Neural cell (in vitro differentiated cells): Measurements from ENCODE around the gene RNPEPL1. TPM values are rescaled to one million over a fixed set of nuclear protein-coding genes. Genes with fewer than 3 reads are reported as not detected.

Experiments used
- H2AFZ ChIP-seq: fragments of 200-600, 300-800 bp; sonication (generic), shearing (Covaris generic); 2 replicates; pipeline ENCODE4 v1.6.0; 2014; ENCODE audit warnings: low read depth, mild to moderate bottlenecking, antibody characterized with exemption, low read length, moderate library complexity
- H3F3A ChIP-seq: fragments of 200-600 bp; shearing (Covaris generic); 2 replicates; pipeline ENCODE4 v1.6.1; 2016; ENCODE audit warnings: mild to moderate bottlenecking, moderate library complexity, mixed read lengths, antibody characterized with exemption, low read length; ENCODE audit not compliant: insufficient read depth, poor library complexity, severe bottlenecking
- H3K27ac ChIP-seq: fragments of 200-600, 300-800 bp; sonication (generic), shearing (Covaris generic); 2 replicates; pipeline ENCODE4 v1.5.1; 2014; ENCODE audit warnings: mild to moderate bottlenecking, low read length, moderate library complexity
- H3K27me3 ChIP-seq: fragments of 300-800, 200-600 bp; sonication (generic), shearing (Covaris generic); 2 replicates; pipeline ENCODE4 v1.6.0; 2014; ENCODE audit warnings: mild to moderate bottlenecking, low read depth, low read length, moderate library complexity; ENCODE audit not compliant: insufficient read depth
- H3K36me3 ChIP-seq: fragments of 300-800, 200-600 bp; sonication (generic), shearing (Covaris generic); 2 replicates; pipeline ENCODE4 v1.5.1; 2014; ENCODE audit warnings: mild to moderate bottlenecking, antibody characterized with exemption, low read length, moderate library complexity; ENCODE audit not compliant: insufficient read depth
- H3K4me2 ChIP-seq: fragments of 300-800, 200-600 bp; sonication (generic), shearing (Covaris generic); 2 replicates; pipeline ENCODE4 v1.6.0; 2014; ENCODE audit warnings: mild to moderate bottlenecking, low read length
- H3K4me3 ChIP-seq: fragments of 300-800, 200-600 bp; sonication (generic), shearing (Covaris generic); 2 replicates; pipeline ENCODE4 v1.5.1; 2014; ENCODE audit warnings: mild to moderate bottlenecking, low read length, moderate library complexity
- H3K79me2 ChIP-seq: fragments of 200-600 bp; shearing (Covaris generic); replicated peaks from 2 replicates; pipeline ENCODE4 v1.6.0; 2014; ENCODE audit warnings: mild to moderate bottlenecking, low read length, moderate library complexity; ENCODE audit not compliant: insufficient read depth
- H3K9ac ChIP-seq: fragments of 300-800, 200-600 bp; sonication (generic), shearing (Covaris generic); 2 replicates; pipeline ENCODE4 v1.6.1; 2016; ENCODE audit warnings: mild to moderate bottlenecking, low read length, mixed read lengths
- H3K9me2 ChIP-seq: fragments of 200-600 bp; shearing (Covaris generic); 2 replicates; pipeline ENCODE4 v1.6.1; 2016; ENCODE audit warnings: mild to moderate bottlenecking, low read length, mixed read lengths; ENCODE audit not compliant: insufficient read depth
- H3K9me3 ChIP-seq: fragments of 200-600, 300-800 bp; sonication (generic), shearing (Covaris generic); 2 replicates; pipeline ENCODE4 v1.6.1; 2016; ENCODE audit warnings: mild to moderate bottlenecking, mixed run types, low read length, moderate library complexity, mixed read lengths
- H4K20me1 ChIP-seq: fragments of 200-600 bp; shearing (Covaris generic); 2 replicates; pipeline ENCODE4 v1.6.1; 2016; ENCODE audit warnings: mild to moderate bottlenecking, mixed run types; ENCODE audit not compliant: insufficient read depth
- CTCF ChIP-seq: fragments of 450-650 bp; IDR thresholded peaks from 2 replicates; pipeline ENCODE4 v1.5.1; 2014; ENCODE audit warnings: antibody characterized with exemption, mild to moderate bottlenecking, moderate library complexity; ENCODE audit not compliant: poor library complexity, severe bottlenecking
- EP300 ChIP-seq: fragments of 450-650 bp; conservative IDR thresholded peaks from 2 replicates; pipeline ENCODE4 v1.6.1; 2014; ENCODE audit warnings: antibody characterized with exemption, mild to moderate bottlenecking, moderate library complexity; ENCODE audit not compliant: poor library complexity, severe bottlenecking
- EZH2 ChIP-seq: fragments of 200-600, 300-800 bp; shearing (Covaris generic), sonication (generic); IDR thresholded peaks from 2 replicates; pipeline ENCODE4 v1.6.1; 2014; ENCODE audit warnings: antibody characterized with exemption, low read length, borderline replicate concordance, mild to moderate bottlenecking; ENCODE audit not compliant: insufficient read depth, poor library complexity, severe bottlenecking
- MXI1 ChIP-seq: fragments of 450-650 bp; conservative IDR thresholded peaks from 2 replicates; pipeline ENCODE4 v1.6.1; 2014; ENCODE audit warnings: antibody characterized with exemption, mild to moderate bottlenecking; ENCODE audit not compliant: poor library complexity, severe bottlenecking
- POLR2AphosphoS5 ChIP-seq: IDR thresholded peaks from 2 replicates; pipeline ENCODE4 v1.6.1; 2012
- RAD21 ChIP-seq: fragments of 450-650 bp; conservative IDR thresholded peaks from 2 replicates; pipeline ENCODE4 v1.6.1; 2014; ENCODE audit warnings: antibody characterized with exemption, mild to moderate bottlenecking, moderate library complexity
- TAF1 ChIP-seq: IDR thresholded peaks from 2 replicates; pipeline ENCODE4 v1.6.1; 2012; ENCODE audit warnings: low read depth
- polyA plus RNA-seq: library from polyadenylated mRNA; depleted of rRNA; stranded (reverse); fragments of >200 nt; gene quantifications from 2 replicates; pipeline ENCODE4 v1.2.3, GENCODE V29; 2014
- TF ChIP-seq, protein P1 (sequence below): IDR thresholded peaks from 2 replicates; pipeline ENCODE4 v1.6.1; 2012; ENCODE audit warnings: borderline replicate concordance

The RNPEPL1 gene
- polyA plus RNA-seq, 1 donor from 2014 or later, result 16.1 TPM

DNA sequence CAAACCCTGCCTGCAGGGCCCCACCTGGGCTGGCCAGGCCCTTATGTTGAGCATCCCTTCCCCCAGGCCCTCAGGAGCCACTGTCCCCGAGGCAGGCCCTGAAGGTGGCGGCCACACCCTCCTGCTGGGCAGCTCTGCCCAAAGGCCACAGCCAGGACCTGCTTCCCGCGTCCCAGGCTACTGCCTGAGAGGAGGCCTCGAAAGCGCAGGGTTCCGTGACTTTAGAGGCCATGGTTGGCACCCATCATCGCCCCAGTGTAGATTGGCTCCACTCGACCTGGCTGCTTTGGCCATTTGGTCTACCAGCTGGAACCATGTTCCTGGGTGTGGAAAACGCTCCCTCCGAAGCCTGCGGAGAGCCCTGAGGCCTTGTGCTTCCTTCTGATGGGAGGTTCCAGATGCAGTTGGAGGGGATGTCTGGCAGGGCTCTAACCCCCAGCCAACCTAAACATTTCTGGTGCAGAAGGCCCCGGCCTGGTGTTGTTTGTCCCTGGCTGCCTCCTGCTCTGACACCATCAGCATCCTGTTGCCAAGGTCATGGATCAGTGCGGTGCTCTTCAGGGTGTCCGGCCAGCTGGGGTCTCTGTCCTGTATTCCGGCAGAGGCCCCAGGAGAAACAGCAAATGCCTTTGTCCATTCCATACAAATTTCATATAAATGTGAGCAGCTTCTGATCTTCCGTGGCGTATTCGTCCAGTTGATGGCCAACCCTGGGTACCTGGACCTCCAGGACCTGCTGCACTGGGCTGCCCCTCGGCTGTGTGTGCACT is 33.0 kb downstream of the RNPEPL1 start:
- Histone ChIP-seq H3K4me2 (no peak overlapping the region), H3K9ac (no peak overlapping the region), H3K27me3 (no peaks in the 10 kb centered on the region), H3K27ac (no peak overlapping the region), H2AFZ (no peak overlapping the region), H3F3A (no peaks in the 10 kb centered on the region), H3K9me3 (no peaks in the 10 kb centered on the region), H3K36me3 (no peaks in the 10 kb centered on the region), H3K79me2 (no peaks in the 10 kb centered on the region), H3K9me2 (no peaks in the 10 kb centered on the region), H4K20me1 (no peaks in the 10 kb centered on the region), H3K4me3 (no peak overlapping the region)
- TF ChIP-seq TAF1, result no peak
- TF ChIP-seq EZH2, result no peak
- no peak for TF ChIP-seq RAD21
- TF ChIP-seq EP300, result no peak

GRCh38 chr2:240601831-240602160 is 33.5 kb downstream of the RNPEPL1 start:
- H3K9me3 ChIP-seq, result no peaks in the 10 kb centered on the region
- no peaks in the 10 kb centered on the region for H4K20me1 ChIP-seq
- no peaks in the 10 kb centered on the region for H3K27me3 ChIP-seq
- no peaks in the 10 kb centered on the region for H3K79me2 ChIP-seq
- no peaks in the 10 kb centered on the region for H3K9me2 ChIP-seq
- H3K4me2 ChIP-seq, result no peak overlapping the region
- H3F3A ChIP-seq, result no peaks in the 10 kb centered on the region
- no peak for TF ChIP-seq POLR2AphosphoS5
- TF ChIP-seq MXI1, result no peak
- TF ChIP-seq CTCF, result no peak
- no peak for TF ChIP-seq EZH2
- no peak for TF ChIP-seq RAD21
- TF ChIP-seq TAF1, result no peak
- TF ChIP-seq, protein P1, sequence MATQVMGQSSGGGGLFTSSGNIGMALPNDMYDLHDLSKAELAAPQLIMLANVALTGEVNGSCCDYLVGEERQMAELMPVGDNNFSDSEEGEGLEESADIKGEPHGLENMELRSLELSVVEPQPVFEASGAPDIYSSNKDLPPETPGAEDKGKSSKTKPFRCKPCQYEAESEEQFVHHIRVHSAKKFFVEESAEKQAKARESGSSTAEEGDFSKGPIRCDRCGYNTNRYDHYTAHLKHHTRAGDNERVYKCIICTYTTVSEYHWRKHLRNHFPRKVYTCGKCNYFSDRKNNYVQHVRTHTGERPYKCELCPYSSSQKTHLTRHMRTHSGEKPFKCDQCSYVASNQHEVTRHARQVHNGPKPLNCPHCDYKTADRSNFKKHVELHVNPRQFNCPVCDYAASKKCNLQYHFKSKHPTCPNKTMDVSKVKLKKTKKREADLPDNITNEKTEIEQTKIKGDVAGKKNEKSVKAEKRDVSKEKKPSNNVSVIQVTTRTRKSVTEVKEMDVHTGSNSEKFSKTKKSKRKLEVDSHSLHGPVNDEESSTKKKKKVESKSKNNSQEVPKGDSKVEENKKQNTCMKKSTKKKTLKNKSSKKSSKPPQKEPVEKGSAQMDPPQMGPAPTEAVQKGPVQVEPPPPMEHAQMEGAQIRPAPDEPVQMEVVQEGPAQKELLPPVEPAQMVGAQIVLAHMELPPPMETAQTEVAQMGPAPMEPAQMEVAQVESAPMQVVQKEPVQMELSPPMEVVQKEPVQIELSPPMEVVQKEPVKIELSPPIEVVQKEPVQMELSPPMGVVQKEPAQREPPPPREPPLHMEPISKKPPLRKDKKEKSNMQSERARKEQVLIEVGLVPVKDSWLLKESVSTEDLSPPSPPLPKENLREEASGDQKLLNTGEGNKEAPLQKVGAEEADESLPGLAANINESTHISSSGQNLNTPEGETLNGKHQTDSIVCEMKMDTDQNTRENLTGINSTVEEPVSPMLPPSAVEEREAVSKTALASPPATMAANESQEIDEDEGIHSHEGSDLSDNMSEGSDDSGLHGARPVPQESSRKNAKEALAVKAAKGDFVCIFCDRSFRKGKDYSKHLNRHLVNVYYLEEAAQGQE, result no peak
- H2AFZ ChIP-seq, result no peak overlapping the region
- H3K36me3 ChIP-seq, result no peaks in the 10 kb centered on the region
- no peak overlapping the region for H3K4me3 ChIP-seq
- no peak overlapping the region for H3K9ac ChIP-seq
- H3K27ac ChIP-seq, result no peak overlapping the region
